HepG2 (cell line): ENCODE data around the gene CCL7. TPM values are rescaled to one million over a fixed set of nuclear protein-coding genes. Genes with fewer than 3 reads are reported as not detected.

Experiments used
- ATAC-seq: fragments of 200-7000 bp; cut with Tn5 transposase; 3 replicates; pipeline ENCODE4 v1.9.1; 2020; ENCODE audit warnings: mild to moderate bottlenecking, moderate library complexity
- BruUV-seq: library from RNA; stranded (reverse); fragments of 400-500 nt; replicated peaks from 2 replicates; lab custom pipeline; 2021; lab: Mats Ljungman, UMichigan
- CTCF ChIA-PET: fragments of 300-600 bp; formaldehyde crosslinking; extraction: SDS; loops from one replicate; lab custom pipeline; 2021; ENCODE audit warnings: low total read pairs, inconsistent platforms, low intra/inter-chr PET ratio; lab: Yijun Ruan, JAX
- POLR2A ChIA-PET: fragments of 350-600 bp; sonication (Branson Sonifier 250); formaldehyde crosslinking; loops from one replicate; lab custom pipeline; 2020; ENCODE audit warnings: antibody characterized with exemption, inconsistent platforms; lab: Yijun Ruan, JAX
- DNase-seq: peaks from one replicate; pipeline ENCODE4 v3.0.0-alpha.2; 2015; ENCODE audit warnings: low spot score
- FAIRE-seq: peaks from 3 replicates; lab custom pipeline; 2011; peaks lifted over from hg19 to GRCh38; lab: Jason Lieb, UNC
- H2AFZ ChIP-seq: one replicate; pipeline ENCODE4 v1.6.1; 2011; ENCODE audit warnings: low read length, inconsistent platforms
- H3K27ac ChIP-seq: fragments of 300-600 bp; 3 replicates; pipeline ENCODE4 v1.8.0; 2011; ENCODE audit warnings: mixed run types, mild to moderate bottlenecking, mixed read lengths, low read length, inconsistent platforms; ENCODE audit not compliant: insufficient read depth; ENCODE audit errors: extremely low read length
- H3K27me3 ChIP-seq, 2 experiments: fragments of 200-600 bp in 1 of 2; 2 replicates in 1 of 2; 3 replicates in 1 of 2; pipeline versions ENCODE4 v1.6.0 to v1.8.0; 2011; ENCODE audit warnings: low read length in 2 of 2, mild to moderate bottlenecking in 2 of 2, moderate library complexity in 2 of 2, inconsistent platforms in 1 of 2; ENCODE audit not compliant: insufficient read depth in 2 of 2, control insufficient read depth in 1 of 2
- H3K36me3 ChIP-seq, 2 experiments: fragments of 200-600 bp in 1 of 2; replicated peaks in 1 of 2; 2 replicates in 1 of 2; 3 replicates in 1 of 2; pipeline versions ENCODE4 v1.5.1 to v1.8.0; 2011; ENCODE audit warnings: low read length in 2 of 2, inconsistent platforms in 1 of 2; ENCODE audit not compliant: insufficient read depth in 2 of 2, control insufficient read depth in 1 of 2
- H3K4me1 ChIP-seq: 2 replicates; pipeline ENCODE4 v1.5.1; 2012; ENCODE audit warnings: low read length, inconsistent platforms; ENCODE audit not compliant: insufficient read depth
- H3K4me2 ChIP-seq: 2 replicates; pipeline ENCODE4 v1.6.0; 2011; ENCODE audit warnings: low read depth, low read length, inconsistent platforms
- H3K4me3 ChIP-seq, 3 experiments: fragments of 200-600 bp in 1 of 3; sonication (generic), shearing (Covaris generic) in 1 of 3; replicated peaks in 1 of 3; 2 replicates each; pipeline ENCODE4 v1.5.1; 2011 to 2016; ENCODE audit warnings: low read length in 3 of 3, inconsistent platforms in 2 of 3, low read depth in 2 of 3, mild to moderate bottlenecking in 2 of 3, control low read depth in 1 of 3, mixed read lengths in 1 of 3; ENCODE audit not compliant: insufficient read depth in 1 of 3
- H3K79me2 ChIP-seq: one replicate; pipeline ENCODE4 v1.6.1; 2011; ENCODE audit warnings: low read length, inconsistent platforms; ENCODE audit not compliant: insufficient read depth
- H3K9ac ChIP-seq: 2 replicates; pipeline ENCODE4 v1.6.0; 2011; ENCODE audit warnings: mild to moderate bottlenecking, low read depth, low read length, inconsistent platforms; ENCODE audit not compliant: insufficient read depth
- H3K9me3 ChIP-seq: 2 replicates; pipeline ENCODE4 v1.5.1; 2012; ENCODE audit warnings: mild to moderate bottlenecking, low read length
- H4K20me1 ChIP-seq: 2 replicates; pipeline ENCODE4 v1.6.0; 2011; ENCODE audit warnings: inconsistent platforms, mild to moderate bottlenecking, low read length, moderate library complexity; ENCODE audit not compliant: insufficient read depth
- MATR3 ChIP-seq: sonication (generic); formaldehyde crosslinking; IDR thresholded peaks from 2 replicates; pipeline ENCODE4 v1.4.0; 2020; ENCODE audit warnings: missing genetic modification reagents
- NPAS2 ChIP-seq: sonication (generic); formaldehyde crosslinking; IDR thresholded peaks from 2 replicates; pipeline ENCODE4 v1.8.0; 2022; ENCODE audit warnings: mild to moderate bottlenecking, missing genetic modification reagents, borderline replicate concordance
- RAD21 ChIP-seq: fragments of 450-650 bp; formaldehyde crosslinking; IDR thresholded peaks from 2 replicates; pipeline ENCODE4 v1.5.0; 2020; ENCODE audit warnings: mild to moderate bottlenecking
- STAT5B ChIP-seq: sonication (generic); formaldehyde crosslinking; IDR thresholded peaks from 2 replicates; pipeline ENCODE4 v1.4.0; 2020; ENCODE audit warnings: missing genetic modification reagents
- ZNF607 ChIP-seq: sonication (generic); formaldehyde crosslinking; IDR thresholded peaks from 2 replicates; pipeline ENCODE4 v1.5.1; 2020; ENCODE audit warnings: missing genetic modification reagents, mild to moderate bottlenecking, borderline replicate concordance
- ZNF773 ChIP-seq: sonication (generic); formaldehyde crosslinking; IDR thresholded peaks from 2 replicates; pipeline ENCODE4 v1.4.0; 2020; ENCODE audit warnings: missing genetic modification reagents, borderline replicate concordance
- WGBS: methylation state at CpG from one replicate; pipeline ENCODE4 v1.1.6; 2017; ENCODE audit warnings: low lambda C conversion rate; 5-methylcytosine and 5-hydroxymethylcytosine counted together
- in situ Hi-C: cut with HindIII; loops from 2 replicates; pipeline ENCODE4 v1.10.0; 2017; ENCODE audit warnings: low pct_unique_long_range_greater_than_20kb; ENCODE audit not compliant: extremely low pct_ligation_motif_present
- intact Hi-C: fragments of 100-400 bp; cut with micrococcal nuclease; formaldehyde crosslinking; loops from one replicate; pipeline ENCODE4 v1.10.0; 2022; ENCODE audit not compliant: unreplicated experiment
- polyA plus RNA-seq, 8 experiments: library from polyadenylated mRNA; depleted of rRNA in 3 of 8; stranded (reverse) in 7 of 8; unstranded in 1 of 8; fragments of >200 nt; fragmentation: Illumina TruSeq in 4 of 8; extraction: Trizol in 4 of 8; gene quantifications; 2 replicates each; pipeline versions ENCODE4 v1.2.1 to v1.2.3, GENCODE V29; 2011 to 2016; ENCODE audit warnings: low read depth in 4 of 8, missing spikeins in 1 of 8, mixed read lengths in 1 of 8; ENCODE audit not compliant: insufficient read depth in 1 of 8
- total RNA-seq, 5 experiments: library from RNA; depleted of rRNA; stranded (reverse); fragments of >200 nt; fragmentation: Illumina TruSeq; extraction: Trizol; gene quantifications; 2 replicates each; pipeline ENCODE4 v1.2.3, GENCODE V29; 2016; ENCODE audit warnings: low read depth in 1 of 5
- TF ChIP-seq, protein P1 (sequence below): IDR thresholded peaks from 2 replicates; pipeline ENCODE4 v1.6.1; 2016
- TF ChIP-seq, protein P2 (sequence below): sonication (generic); formaldehyde crosslinking; IDR thresholded peaks from 2 replicates; pipeline ENCODE4 v1.4.0; 2020; ENCODE audit warnings: mild to moderate bottlenecking, missing genetic modification reagents
- TF ChIP-seq, protein P3 (sequence below): sonication (generic); formaldehyde crosslinking; IDR thresholded peaks from 2 replicates; pipeline ENCODE4 v1.4.0; 2020; ENCODE audit warnings: missing genetic modification reagents; ENCODE audit errors: not compliant biosample characterization
- TF ChIP-seq, protein P4 (sequence below): sonication (generic); formaldehyde crosslinking; IDR thresholded peaks from 2 replicates; pipeline ENCODE4; 2020; ENCODE audit warnings: missing genetic modification reagents, mild to moderate bottlenecking, borderline replicate concordance
- TF ChIP-seq, protein P5 (sequence below): sonication (generic); formaldehyde crosslinking; IDR thresholded peaks from 2 replicates; pipeline ENCODE4 v1.4.0; 2020; ENCODE audit warnings: missing genetic modification reagents, borderline replicate concordance

The CCL7 gene
- total and polyA plus RNA-seq, 2 of the 13 experiments (the other 11 are each of a cell fraction or from before 2014, with no cell fraction given), result not detected

DNA sequence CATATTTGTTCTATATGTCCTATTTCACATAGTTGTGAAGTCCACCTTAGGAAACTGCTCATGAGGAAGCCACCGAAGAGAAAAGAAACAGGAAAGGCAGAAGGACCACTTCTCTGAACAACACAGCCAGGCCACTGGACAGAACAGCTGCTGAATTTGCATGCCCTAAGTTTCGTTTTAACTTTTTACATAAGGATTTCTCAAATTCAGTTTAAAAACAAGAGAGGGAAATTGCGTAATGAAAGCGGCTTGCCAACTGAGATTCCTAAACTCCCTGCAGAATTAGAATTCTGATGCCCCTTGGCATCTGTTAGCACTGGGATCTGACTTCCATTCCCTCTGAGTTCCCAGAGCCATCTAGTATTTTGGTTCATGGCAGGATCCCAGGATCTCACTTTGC lies 44.3 kb downstream of the CCL7 start:
- Histone ChIP-seq H2AFZ (no peak overlapping the region), H4K20me1 (no peaks in the 10 kb centered on the region), H3K27me3 (no peaks in the 10 kb centered on the region), H3K9me3 (no peaks in the 10 kb centered on the region), H3K79me2 (no peaks in the 10 kb centered on the region), H3K36me3 (no peaks in the 10 kb centered on the region), H3K9ac (no peak overlapping the region), H3K27ac (no peak overlapping the region), H3K4me3 (no peak overlapping the region), H3K4me1 (no peaks in the 10 kb centered on the region), H3K4me2 (no peak overlapping the region)
- ATAC-seq (no peak), DNase-seq (no peak), FAIRE-seq (no peak)
- no TSS peak for BruUV-seq
- intact Hi-C loops (no loop called here), in situ Hi-C loops (no loop called here)
- WGBS, result 2% methylated on average over 4 of the region's 4 CpGs
- ChIA-PET POLR2A (no interaction called here), CTCF (no interaction called here)
- TF ChIP-seq NPAS2 (CRISPR knock-in tag) (no peak), ZNF773 (no peak), STAT5B (CRISPR knock-in tag) (no peak)
- TF ChIP-seq, protein P1, sequence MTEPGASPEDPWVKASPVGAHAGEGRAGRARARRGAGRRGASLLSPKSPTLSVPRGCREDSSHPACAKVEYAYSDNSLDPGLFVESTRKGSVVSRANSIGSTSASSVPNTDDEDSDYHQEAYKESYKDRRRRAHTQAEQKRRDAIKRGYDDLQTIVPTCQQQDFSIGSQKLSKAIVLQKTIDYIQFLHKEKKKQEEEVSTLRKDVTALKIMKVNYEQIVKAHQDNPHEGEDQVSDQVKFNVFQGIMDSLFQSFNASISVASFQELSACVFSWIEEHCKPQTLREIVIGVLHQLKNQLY, result no peak
- TF ChIP-seq, protein P2, sequence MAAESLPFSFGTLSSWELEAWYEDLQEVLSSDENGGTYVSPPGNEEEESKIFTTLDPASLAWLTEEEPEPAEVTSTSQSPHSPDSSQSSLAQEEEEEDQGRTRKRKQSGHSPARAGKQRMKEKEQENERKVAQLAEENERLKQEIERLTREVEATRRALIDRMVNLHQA, result no peak
- TF ChIP-seq, protein P3, sequence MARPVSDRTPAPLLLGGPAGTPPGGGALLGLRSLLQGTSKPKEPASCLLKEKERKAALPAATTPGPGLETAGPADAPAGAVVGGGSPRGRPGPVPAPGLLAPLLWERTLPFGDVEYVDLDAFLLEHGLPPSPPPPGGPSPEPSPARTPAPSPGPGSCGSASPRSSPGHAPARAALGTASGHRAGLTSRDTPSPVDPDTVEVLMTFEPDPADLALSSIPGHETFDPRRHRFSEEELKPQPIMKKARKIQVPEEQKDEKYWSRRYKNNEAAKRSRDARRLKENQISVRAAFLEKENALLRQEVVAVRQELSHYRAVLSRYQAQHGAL (CRISPR knock-in tag), result no peak

DNA sequence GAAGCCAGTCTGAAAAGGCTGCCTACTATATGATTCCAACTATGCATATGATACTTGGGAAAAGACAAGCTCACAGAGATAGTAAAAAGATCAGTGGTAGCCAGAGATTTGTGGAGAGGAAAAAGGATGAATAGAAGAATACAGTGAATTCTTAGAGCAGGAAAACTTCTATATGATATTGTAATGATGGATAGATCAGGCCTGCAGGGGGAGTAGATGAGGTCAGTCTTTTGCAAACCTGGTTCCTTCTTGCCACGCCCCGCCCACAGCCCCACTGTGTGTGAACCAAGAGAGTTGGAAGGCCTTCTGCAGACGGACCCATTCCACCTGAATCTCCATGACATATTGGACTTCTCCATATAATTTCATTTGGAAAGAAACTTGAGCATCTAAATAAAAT lies 48.5 kb downstream of the CCL7 start:
- FAIRE-seq, result no peak
- BruUV-seq, result no TSS peak
- no peak for TF ChIP-seq MATR3
- no peak for TF ChIP-seq RAD21 (CRISPR knock-in tag)
- TF ChIP-seq, protein P4, sequence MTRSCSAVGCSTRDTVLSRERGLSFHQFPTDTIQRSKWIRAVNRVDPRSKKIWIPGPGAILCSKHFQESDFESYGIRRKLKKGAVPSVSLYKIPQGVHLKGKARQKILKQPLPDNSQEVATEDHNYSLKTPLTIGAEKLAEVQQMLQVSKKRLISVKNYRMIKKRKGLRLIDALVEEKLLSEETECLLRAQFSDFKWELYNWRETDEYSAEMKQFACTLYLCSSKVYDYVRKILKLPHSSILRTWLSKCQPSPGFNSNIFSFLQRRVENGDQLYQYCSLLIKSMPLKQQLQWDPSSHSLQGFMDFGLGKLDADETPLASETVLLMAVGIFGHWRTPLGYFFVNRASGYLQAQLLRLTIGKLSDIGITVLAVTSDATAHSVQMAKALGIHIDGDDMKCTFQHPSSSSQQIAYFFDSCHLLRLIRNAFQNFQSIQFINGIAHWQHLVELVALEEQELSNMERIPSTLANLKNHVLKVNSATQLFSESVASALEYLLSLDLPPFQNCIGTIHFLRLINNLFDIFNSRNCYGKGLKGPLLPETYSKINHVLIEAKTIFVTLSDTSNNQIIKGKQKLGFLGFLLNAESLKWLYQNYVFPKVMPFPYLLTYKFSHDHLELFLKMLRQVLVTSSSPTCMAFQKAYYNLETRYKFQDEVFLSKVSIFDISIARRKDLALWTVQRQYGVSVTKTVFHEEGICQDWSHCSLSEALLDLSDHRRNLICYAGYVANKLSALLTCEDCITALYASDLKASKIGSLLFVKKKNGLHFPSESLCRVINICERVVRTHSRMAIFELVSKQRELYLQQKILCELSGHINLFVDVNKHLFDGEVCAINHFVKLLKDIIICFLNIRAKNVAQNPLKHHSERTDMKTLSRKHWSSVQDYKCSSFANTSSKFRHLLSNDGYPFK (CRISPR knock-in tag), result no peak
- no peak for TF ChIP-seq ZNF607 (CRISPR knock-in tag)
- TF ChIP-seq, protein P5, sequence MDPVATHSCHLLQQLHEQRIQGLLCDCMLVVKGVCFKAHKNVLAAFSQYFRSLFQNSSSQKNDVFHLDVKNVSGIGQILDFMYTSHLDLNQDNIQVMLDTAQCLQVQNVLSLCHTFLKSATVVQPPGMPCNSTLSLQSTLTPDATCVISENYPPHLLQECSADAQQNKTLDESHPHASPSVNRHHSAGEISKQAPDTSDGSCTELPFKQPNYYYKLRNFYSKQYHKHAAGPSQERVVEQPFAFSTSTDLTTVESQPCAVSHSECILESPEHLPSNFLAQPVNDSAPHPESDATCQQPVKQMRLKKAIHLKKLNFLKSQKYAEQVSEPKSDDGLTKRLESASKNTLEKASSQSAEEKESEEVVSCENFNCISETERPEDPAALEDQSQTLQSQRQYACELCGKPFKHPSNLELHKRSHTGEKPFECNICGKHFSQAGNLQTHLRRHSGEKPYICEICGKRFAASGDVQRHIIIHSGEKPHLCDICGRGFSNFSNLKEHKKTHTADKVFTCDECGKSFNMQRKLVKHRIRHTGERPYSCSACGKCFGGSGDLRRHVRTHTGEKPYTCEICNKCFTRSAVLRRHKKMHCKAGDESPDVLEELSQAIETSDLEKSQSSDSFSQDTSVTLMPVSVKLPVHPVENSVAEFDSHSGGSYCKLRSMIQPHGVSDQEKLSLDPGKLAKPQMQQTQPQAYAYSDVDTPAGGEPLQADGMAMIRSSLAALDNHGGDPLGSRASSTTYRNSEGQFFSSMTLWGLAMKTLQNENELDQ (CRISPR knock-in tag), result no peak

More for the DNA sequence above, 48.5 kb downstream of the CCL7 start:
- WGBS, result 7% methylated on average over 3 of the region's 3 CpGs
- intact Hi-C loops (no loop called here), in situ Hi-C loops (no loop called here)
- Histone ChIP-seq H3K36me3 (no peaks in the 10 kb centered on the region), H3K4me2 (no peak overlapping the region), H3K4me1 (no peaks in the 10 kb centered on the region), H3K9me3 (no peaks in the 10 kb centered on the region), H3K79me2 (no peaks in the 10 kb centered on the region), H3K4me3 (no peak overlapping the region), H2AFZ (no peak overlapping the region), H3K9ac (no peak overlapping the region), H3K27me3 (no peaks in the 10 kb centered on the region; a peak in 1 of 5 replicates), H3K27ac (no peak overlapping the region), H4K20me1 (no peaks in the 10 kb centered on the region)
- no peak for DNase-seq
- ATAC-seq, result no peak
- POLR2A ChIA-PET, result no interaction called here
- CTCF ChIA-PET, result interaction anchor here (1.2 kb wide), 1 partner anchor 43 kb away, joined by 3 read pairs; no protein-coding TSS in a partner anchor
